A673 (cell line): ENCODE data around the gene MED23.

Experiments used
- CTCF ChIP-seq: fragments of 300-800, 200-600 bp; sonication (generic); conservative IDR thresholded peaks from 2 replicates; pipeline ENCODE4 v1.5.1; 2017; ENCODE audit warnings: low read depth, mild to moderate bottlenecking, antibody characterized with exemption, low read length, moderate library complexity, mixed read lengths
- EZH2 ChIP-seq: fragments of 200-600 bp; sonication (generic); IDR thresholded peaks from 2 replicates; pipeline ENCODE4 v1.6.1; 2017; ENCODE audit warnings: borderline replicate concordance, low read depth, mild to moderate bottlenecking, mixed read lengths, antibody characterized with exemption, low read length; ENCODE audit not compliant: poor library complexity, severe bottlenecking

DNA sequence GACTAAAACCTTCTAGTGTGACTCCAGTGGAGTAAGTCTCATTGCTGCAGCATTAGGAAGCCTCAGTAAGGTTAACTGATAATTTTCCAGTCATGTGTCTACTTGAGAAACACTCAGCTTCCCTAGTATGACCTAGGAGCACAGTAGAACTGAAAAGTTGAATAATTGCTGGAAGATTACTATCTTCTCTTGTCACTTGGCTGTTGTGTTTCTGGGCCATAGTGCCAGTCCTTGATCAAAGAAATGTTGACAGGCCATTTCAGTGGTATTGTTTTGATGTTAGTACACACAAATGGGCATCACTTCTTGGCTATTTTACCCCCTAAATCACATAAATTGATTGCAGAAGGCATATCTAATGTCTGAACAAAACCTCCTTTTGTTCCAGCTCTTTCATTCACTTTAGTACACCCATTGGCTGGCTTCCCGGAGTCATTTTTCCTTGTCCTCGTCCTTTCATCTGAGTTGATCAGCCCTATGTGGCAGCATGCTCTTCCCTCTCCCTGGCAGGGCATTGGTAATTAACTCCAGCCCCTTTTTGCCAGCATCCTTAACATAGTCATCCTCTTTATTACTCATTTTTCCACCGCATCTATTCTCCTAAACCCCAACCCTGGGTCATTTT is 15.1 kb upstream of the MED23 start:
- no peak for TF ChIP-seq CTCF
- TF ChIP-seq EZH2 = no peak
